ENCODE data around the gene TMEM120B.
A peak's percentile ranks its signal among the peaks of the same experiment; 100 is the strongest.
"Not testable (repeated sequence)": the region's sequence is repeated elsewhere in the genome, so short reads cannot be mapped to it uniquely, and the experiment has no call there.

The TMEM120B gene

DNA sequence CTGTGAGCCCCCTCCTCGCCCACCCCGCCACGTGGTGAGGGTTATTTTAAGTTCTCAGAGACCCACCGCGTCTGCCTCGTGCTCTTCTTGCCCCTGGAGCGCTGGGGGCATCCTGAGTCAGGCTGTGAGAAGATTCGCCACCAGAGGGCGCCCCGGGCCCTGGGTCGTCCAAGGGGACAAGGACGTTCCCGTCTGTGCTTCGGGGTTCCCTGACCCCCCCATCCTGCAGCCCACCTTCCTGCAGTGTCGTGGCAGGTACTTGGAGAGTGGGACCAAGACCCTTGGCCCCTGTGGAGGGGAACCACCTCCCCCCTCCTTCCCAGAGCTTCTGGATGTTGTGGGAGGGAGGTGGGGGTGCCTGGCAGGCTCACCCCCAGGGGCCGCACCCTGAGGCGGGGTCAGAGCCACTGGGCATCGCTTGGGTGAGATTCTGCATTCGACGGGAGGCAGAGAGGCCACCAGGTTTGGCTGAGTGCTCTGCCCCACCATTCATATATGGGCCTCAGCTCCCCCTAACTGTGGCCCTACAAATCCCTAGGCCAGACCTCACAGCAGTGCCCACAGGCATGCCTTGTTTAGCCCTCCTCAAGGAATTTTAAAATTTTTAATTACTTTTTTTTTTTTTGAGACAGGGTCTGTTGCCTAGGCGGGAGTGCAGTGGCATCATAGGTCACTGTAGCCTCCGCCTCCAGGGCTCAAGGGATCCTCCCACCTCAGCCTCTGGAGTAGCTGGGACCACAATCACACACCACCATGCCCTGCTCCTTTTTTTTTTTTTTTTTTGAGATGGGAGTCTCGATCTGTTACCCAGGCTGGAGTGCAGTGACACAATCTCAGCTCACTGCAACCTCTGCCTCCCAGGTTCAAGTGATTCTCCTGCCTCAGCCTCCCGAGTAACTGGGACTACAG is 63.9 kb downstream of the TMEM120B start:
- DNase-seq, result peak; percentile 92

GRCh38 chr12:121778567-121779421 is 66.2 kb downstream of the TMEM120B start:
- DNase-seq, result no peak

- DNase-seq, result no peak
Observed at GRCh38 chr12:121779422-121779895, 66.9 kb downstream of the TMEM120B start.

DNA sequence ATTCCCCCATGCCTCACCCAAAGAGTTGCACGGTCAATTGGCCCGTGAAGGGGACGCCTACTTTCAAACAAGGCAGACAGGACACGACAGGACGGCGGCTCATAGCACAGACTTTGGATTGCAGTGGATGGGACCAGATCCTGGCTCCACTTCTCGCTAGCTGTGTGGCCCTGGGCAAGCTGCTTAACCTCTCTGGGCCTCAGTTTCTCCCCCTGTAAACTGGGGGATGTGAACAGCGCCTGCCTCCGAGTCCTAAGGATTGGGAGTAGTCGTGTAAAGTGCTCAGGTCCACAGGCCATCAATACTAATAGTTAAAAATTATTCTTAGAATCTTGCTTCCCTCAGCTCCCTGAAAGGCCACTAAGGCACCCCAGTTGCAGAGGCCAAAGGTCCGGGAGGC is 67.9 kb downstream of the TMEM120B start:
- no peak for DNase-seq

GRCh38 chr12:121781484-121781997 is 69.0 kb downstream of the TMEM120B start:
- no peak for DNase-seq

DNA sequence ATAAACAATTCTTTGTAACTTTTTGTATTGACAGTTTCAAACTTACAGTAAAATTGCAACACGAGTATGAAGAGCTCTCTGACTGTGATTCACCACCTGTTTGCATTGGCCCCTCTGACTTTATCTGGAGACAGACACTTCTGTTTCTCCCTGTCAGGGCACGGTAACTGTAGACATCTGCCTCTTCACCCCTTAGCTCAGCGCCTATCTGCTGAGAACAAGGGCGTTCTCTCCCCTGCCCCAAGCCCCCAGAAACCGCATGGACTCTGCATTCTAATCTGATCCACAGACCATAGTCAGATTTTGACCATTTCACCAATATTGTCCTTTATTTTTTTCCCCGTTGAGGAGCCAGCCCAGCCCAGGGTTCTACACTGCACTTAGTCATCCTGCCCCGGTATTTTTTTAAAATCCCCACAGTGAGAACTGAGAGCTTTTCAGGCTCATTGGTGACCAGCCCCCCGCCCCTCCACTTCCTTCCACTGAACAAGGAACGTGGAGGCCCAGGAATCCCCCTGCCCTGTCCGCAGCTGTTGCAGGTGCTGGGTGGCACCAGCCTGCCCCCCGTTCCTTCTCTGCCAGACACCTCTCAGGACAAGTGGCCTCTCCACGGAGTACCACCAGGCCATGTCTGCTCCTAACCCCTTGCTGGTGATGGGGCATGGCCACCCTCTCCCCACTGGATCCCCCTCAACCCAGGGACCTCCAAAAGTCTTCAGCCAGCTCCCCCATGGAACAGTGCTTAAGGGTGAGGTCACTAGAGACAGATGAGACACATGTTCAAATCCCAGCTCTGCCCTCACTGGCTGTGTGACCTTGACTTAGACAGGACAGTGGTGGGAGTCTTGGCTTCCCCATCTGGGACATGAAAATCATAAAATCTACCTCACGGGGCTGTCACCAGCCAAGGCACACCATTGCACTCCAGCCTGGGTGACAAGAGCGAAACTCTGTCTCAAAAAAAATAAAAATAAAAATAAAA is 69.7 kb downstream of the TMEM120B start:
- DNase-seq, result no peak

- DNase-seq, result no peak
Observed at GRCh38 chr12:121783766-121784165, 71.2 kb downstream of the TMEM120B start.

GRCh38 chr12:121784460-121784859 is 71.9 kb downstream of the TMEM120B start:
- no peak for DNase-seq

- DNase-seq, result no peak
Observed at GRCh38 chr12:121786440-121786825, 73.9 kb downstream of the TMEM120B start.

DNA sequence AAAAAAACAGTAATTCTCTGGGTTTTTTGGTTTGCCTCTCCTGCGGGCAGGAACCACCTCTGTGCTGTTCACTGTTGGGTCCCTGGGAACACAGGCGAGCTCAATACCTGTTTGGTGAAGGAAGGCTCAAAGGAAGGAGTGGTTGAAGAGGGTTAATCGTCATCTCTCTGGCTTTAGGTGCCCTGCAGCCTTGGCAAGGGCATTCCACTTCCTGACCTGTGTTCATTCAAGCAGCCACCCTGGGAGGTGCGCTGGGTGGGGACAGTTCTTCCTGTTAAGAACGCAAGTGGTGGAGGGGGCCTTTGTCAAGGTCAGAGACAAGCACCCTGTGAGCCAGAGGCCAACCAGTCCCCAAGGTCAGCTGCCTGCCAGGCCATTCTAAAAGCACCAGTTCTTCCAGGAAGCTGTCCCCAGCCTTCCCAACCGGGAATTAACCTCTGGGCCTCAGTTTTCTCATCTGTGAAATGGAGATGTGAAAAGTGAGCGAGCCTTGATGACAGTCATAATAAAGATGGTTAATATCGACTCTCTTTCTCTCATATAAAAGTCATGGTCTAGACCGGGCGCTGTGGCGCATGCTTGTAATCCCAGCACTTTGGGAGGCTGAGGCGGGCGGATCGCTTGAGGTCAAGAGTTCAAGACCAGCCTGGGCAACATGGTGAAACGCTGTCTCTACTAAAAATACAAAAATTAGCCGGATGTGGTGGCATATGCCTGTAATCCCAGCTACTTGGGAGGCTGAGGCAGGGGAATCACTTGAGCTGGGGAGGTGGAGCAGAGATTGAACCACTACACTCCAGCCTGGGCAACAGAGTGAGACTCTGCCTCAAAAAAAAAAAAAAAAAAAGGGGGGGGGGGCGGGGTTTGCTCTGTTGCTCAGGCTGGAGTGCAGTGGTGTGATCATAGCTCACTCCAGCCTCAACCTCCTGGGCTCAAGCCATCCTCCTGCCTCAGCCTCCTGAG is 74.8 kb downstream of the TMEM120B start:
- DNase-seq, result no peak

DNA sequence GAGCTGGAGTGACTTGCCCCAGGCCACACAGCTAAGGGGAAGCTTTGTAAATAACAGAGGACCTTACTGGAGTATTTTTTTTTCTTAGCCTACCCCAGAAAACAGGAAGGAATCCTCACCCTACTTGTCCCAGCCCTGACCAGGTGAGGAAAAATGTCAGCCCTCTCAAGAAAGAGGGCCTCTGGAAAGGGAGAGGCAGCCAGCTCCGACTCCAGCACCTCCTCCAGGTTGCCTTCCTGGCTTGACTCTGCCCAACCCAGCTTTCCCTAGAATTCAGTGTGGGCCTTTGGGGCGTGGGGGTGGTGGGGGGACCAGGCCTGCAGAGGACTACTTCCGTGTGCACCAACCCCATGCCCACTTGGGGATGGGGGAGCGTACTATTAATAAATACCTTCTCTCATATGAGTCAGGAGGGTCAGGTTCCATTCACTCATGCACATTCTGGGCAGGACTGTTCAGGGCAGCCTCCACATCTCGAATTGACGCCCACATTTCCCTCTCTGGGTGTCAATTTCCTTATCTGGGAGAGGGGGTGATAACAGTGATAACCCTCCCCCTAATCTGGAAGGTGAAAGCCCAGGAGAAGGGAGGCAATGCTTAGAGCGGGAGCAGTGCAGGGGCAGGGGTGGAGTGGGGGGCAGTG is 75.7 kb downstream of the TMEM120B start:
- DNase-seq, result no peak

DNA sequence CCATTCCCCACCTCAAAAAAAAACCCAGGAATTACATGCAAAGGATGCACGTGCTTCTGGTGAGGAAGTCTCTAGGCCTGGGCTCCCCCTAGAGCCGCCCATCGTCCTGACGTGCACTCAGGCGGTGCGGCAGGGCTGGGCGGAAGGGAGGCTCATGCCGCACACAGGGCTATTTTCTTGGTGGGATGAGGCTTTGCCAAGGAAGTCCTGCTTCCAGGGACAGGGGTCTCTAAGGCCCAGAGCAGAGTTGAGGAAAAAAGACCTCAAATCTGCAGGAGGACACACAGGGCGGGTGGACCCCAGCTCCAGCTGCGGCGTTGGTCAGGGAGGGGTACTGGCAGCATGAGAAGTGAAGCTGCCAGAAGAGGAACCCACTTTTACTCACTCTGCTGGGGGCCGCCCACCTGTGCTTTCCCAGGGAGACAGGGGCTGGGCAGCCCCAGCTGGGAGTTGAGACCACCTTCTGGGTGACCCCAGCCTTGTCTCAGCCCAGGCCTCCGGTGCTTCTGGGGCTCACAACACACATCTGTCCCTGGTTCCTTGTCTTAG is 76.8 kb downstream of the TMEM120B start:
- no peak for DNase-seq

DNA sequence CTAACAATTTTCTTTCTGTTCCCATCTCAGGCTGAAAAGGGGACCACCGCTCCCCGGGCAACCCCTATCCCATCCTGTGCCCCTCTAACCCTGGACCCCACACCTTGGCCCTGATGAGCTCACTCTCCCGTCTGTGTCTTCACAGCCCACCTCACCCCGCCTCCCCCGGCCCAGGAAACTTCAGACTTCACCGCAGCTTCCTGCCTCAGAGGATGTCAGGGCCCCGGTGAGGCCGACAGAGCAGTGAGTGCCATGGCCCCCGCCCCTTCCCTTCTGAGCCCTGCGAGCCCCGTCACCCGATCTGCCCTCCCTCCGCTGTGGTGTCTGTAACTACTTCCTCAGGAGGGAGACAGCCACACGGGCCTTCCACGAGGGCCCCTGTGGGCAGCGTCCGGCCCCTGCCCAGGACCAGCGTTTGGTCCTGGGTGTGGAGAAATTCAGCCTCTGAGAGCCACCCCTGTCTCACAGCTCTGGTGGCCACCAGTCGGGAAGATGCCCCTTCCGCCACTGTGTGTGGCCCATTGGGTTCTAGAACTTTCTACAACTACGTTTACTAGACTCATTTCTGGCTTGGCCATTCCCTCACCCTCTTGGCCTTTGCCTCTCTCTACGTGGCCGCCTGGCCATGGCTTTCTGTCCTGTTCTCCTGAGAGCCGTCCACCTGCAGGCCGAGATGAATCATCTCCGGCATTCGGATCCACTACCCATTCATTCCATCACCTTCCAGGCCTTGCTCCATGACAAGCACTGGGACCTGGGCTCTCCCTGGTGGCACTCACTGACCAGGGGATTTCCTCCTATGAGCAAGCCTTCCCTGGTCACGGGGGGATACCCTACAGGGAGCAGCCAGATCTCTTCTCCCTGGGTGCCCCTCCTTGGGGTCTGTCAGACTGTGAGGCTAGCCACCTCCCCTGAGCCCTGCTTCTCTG is 77.5 kb downstream of the TMEM120B start:
- peak; percentile 91 for DNase-seq

- not testable (repeated sequence) for DNase-seq
Observed at GRCh38 chr12:121790785-121791184, 78.2 kb downstream of the TMEM120B start.

DNA sequence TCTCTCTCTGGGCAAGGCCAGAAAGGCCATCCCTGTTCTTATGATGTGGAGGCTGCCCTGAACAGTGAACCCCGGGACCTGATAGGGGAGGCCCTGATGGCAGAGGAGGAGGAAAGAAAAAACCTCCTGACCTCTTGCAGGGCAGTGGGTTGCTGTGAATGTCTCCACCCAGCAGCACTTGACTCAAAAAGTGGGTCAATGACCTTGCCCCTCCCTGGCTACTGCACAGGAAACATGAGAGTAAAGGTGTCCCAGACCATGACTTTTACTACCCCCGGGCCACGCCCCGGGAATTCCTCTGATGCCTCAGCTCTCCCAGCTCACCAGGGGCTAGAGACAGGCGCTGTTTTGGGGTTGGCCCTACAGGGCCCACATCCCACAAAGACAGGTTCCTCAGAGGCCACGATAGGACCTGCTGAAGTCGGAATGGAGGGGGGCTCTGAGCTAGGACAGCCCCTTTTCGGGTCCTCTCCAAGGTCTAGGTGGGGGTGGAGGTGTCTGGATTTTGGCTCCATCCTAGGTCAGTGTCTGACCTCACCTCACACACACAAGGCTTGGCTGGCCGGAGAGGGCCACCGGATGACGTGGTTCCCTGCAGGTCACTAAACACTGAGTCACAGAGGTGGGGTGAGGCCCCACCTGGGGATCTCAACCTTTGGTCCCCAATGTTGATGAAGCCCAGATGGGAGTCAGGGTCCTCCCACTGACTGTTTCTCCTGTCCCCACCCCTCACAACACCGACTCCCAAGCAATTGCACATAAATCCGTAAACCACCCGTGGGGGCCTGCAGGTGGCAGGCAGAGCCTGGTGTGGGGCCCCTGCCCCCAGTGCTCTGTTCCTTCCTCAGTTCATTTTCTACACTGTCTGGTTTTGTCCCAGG is 79.4 kb downstream of the TMEM120B start:
- no peak for DNase-seq

DNA sequence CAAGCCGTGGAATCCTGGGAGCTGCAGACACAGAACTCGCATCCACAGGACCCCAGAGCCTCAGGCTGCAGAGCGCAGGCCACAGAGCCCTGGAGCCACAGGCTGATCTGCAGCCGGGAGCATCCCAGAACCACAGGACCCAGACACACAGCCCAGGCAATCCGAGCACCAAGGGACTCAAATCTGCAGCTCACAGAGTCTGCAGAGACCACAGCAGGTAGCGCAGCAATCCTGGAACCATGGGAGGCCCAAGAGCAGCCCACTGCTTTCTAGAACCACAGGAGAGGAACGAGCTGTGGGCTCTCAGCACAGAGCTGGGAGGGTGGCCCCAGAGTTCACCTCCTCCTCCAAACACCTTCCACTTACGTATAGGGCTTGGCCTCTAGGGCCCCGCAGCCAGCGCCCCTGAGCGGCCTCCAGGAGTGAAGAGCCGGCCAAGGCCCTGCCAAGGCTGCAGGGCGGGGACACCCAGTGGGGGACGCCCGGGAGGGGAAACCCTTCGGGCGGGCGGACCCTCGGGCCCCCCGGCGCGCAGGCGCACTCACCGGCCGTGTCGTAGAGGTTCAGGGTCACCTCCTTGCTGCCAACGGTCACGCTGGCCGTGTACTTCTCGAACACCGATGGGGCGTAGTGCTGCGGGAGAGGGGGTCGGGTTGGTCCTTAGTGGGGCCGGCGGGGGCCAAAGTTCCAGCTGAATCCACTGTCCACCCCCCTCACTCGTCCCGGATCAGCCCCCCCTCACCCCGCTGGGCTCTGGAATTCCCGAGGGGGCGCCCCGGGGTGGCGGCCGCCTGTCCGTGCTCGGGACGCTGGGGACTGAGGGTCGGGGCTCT is 80.3 kb downstream of the TMEM120B start:
- DNase-seq, result no peak

- no peak for DNase-seq
Observed at GRCh38 chr12:121793440-121793837, 80.9 kb downstream of the TMEM120B start, which contains the start of gene RHOF. Gene RHOF (minus strand): TSS chr12:121793688. CDS start chr12:121793633, 55 bp downstream.
